Adrenal gland (tissue), 5 donors: ENCODE data around the gene DMD.

ENCODE experiments used
- POLR2A ChIP-seq, 2 donors: fragments of 450-650 bp; IDR thresholded peaks; one replicate each; pipeline ENCODE4 v1.6.1; 2017; ENCODE audit warnings: antibody characterized with exemption in 2 of 2, mild to moderate bottlenecking in 2 of 2, moderate library complexity in 1 of 2
- TF ChIP-seq, protein P1 (sequence below), 6 experiments: fragments of 450-650 bp in 4 of 6; fragments of 200-600 bp in 2 of 6; sonication (generic) in 1 of 6; IDR thresholded peaks; 1 replicate in 5 of 6; 2 replicates in 1 of 6; pipeline versions ENCODE4 v1.5.1 to v1.8.0; 2016 to 2021; ENCODE audit warnings: antibody characterized with exemption in 6 of 6, mild to moderate bottlenecking in 2 of 6, moderate library complexity in 1 of 6
- donor health status: DM: no; HTN: no; CAD: no.

DNA sequence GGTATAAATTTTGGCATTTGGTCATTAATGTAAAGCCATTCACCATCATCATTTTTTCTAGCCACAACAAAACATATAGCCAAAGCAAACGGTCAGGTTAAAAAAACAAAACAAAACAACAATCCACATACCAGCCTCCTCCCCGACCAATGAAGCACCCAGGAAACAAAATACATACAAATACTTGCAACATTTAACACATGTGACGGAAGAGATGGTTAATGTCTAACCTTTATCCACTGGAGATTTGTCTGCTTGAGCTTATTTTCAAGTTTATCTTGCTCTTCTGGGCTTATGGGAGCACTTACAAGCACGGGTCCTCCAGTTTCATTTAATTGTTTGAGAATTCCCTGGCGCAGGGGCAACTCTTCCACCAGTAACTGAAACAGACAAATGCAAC, 1282.0 kb downstream of the DMD start:
- TF ChIP-seq, protein P1, sequence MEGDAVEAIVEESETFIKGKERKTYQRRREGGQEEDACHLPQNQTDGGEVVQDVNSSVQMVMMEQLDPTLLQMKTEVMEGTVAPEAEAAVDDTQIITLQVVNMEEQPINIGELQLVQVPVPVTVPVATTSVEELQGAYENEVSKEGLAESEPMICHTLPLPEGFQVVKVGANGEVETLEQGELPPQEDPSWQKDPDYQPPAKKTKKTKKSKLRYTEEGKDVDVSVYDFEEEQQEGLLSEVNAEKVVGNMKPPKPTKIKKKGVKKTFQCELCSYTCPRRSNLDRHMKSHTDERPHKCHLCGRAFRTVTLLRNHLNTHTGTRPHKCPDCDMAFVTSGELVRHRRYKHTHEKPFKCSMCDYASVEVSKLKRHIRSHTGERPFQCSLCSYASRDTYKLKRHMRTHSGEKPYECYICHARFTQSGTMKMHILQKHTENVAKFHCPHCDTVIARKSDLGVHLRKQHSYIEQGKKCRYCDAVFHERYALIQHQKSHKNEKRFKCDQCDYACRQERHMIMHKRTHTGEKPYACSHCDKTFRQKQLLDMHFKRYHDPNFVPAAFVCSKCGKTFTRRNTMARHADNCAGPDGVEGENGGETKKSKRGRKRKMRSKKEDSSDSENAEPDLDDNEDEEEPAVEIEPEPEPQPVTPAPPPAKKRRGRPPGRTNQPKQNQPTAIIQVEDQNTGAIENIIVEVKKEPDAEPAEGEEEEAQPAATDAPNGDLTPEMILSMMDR (IDR thresholded peaks at IDR 0.05) = no peak
- no peak for TF ChIP-seq POLR2A (IDR thresholded peaks at IDR 0.05)
